HG03432 (cell line): Measurements from ENCODE around the gene IP6K2.
A peak's percentile ranks its signal among the peaks of the same experiment; 100 is the strongest.
"Not testable (repeated sequence)": the region's sequence is repeated elsewhere in the genome, so short reads cannot be mapped to it uniquely, and the experiment has no call there.

Experiments
- ATAC-seq: cut with Tn5 transposase; IDR thresholded peaks from one replicate; pipeline ENCODE4 v1.9.1; 2021; ENCODE audit warnings: mild to moderate bottlenecking, moderate library complexity; ENCODE audit not compliant: unreplicated experiment

IP6K2 gene, protein sequence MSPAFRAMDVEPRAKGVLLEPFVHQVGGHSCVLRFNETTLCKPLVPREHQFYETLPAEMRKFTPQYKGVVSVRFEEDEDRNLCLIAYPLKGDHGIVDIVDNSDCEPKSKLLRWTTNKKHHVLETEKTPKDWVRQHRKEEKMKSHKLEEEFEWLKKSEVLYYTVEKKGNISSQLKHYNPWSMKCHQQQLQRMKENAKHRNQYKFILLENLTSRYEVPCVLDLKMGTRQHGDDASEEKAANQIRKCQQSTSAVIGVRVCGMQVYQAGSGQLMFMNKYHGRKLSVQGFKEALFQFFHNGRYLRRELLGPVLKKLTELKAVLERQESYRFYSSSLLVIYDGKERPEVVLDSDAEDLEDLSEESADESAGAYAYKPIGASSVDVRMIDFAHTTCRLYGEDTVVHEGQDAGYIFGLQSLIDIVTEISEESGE

DNA sequence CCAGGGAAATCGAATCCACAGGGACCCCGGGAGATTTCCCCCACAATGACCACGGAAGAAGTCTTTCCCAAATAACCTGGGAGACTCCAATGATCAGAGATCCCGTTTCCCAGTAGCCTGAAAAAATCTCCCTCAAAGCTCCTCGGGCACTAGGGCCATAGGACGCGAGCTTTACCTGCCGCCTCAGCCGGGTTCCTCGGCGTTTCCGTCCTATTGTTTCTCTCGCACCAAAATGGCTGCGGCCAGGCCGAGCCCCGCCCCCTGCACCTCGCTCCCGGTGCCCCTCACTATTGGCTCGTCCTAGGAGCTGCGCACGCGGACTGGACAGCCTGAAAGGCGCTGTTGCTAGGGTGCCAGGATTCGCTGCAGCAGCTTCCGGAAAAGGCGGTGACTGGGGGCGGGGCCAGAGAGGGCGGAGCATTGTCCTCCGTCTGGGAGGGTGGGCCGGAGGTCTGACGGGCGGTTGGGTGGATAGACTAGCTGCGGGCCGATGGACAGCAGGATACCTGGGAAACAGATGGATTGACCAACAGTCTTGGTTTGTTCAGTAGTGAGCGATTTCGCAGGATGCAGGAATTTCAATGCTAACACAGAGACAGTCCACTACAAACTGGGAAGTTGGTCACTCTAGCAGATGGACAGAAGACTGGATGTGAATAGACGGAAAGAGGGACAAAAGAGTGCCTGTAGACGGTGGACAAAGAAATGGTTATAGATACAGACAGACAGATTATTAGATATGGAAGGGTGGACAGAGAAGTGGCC lies at the start of gene IP6K2:
Gene IP6K2, minus strand, starts transcription at position 240 of the 765 bp plus-strand sequence. CDS start 21,930 bp downstream, outside the sequence.
- peak; percentile 96 for ATAC-seq

DNA sequence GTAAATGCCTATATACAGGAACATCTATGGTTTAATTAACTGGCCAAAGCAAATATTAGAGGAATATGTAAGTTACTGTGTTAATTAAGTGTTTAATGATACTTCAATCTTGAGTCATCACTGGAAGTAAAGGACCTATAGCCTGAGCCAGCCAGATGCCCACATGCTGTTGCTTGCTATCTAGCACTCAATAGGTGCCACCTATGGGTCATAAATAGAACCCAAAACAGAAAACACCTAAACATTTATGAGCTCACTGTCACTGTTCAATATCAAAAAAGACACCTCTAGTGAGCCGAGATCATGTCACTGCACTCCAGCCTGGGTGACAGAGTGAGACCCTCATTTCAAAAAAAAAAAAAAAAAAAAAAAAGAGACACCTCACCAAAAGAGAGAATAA lies 48.4 kb upstream of the IP6K2 start:
- no peak for ATAC-seq

DNA sequence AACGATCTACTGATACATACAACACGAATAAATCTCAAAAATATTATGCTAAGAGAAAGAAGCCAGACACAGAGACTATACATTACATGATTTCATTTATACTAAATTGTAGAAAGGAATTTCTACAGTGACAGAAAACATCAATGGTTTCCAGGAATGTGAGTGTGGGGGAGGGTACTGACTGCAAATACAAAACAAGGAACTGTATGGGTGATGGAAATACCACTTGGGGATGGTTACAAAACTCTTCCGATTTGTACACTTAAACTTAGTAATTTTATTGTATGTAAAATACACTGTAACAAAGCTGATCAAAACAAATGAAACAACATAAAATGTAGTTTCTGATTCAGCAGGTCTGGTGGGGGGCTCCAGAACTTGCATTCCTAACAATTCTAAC lies 45.8 kb upstream of the IP6K2 start:
- ATAC-seq, result no peak

DNA sequence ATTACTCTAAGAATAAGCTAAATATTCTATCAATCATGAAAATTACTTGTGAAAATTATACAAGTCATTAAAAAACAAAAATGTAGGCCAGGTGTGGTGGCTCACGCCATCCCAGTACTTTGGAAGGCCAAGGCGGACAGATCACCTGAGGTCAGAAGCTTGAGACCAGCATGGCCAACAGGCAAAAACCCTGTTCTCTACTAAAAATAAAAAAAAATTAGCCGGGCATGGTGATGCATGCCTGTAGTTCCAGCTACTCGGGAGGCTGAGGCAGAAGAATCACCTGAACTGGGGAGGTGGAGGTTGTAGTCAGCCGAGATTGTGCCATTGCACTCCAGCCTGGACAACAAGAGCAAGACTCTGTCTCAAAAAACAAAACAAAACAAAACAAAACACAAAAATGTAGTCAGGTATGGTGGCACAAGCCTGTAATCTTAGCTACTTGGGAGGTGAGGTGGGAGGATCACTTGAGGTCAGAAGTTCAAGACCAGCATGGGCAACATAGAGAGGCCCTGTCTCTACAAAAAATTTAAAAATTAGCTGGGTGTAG lies 43.0 kb upstream of the IP6K2 start:
- not testable (repeated sequence) for ATAC-seq

DNA sequence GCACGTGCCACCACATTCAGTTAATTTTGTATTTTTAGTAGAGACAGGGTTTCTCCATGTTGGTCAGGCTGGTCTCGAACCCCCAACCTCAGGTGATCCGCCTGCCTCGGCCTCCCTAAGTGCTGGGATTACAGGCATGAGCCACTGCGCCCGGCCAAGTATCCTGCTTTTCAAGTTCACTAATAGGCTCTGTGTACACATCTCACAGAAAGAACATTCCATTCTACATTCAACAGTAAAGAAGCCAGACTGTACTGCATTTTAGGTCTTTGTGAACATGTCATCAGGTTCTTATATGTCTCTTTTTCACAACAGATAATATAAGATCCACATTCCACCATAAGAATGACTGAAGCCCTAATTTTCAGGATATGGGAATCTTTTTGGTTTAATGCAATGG lies 42.5 kb upstream of the IP6K2 start:
- not testable (repeated sequence) for ATAC-seq

DNA sequence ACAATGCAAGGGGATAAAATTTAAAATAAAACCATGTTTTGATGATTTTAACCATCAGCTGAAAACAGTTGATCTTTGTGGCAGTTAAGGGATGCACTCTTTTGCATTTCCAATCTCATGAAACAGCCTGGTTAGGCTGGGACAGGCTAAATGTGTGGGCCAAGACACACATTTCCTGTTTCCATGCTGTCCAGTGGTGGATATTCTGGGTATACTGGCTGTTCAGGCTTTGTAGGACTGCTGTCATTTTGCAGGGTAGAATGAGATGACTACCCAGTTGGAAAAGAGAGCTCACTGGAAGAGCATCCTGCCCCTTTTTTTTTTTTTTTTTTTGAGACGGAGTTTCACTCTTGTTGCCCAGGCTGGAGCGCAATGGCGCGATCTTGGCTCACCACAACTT lies 42.0 kb upstream of the IP6K2 start:
- ATAC-seq, result no peak

DNA sequence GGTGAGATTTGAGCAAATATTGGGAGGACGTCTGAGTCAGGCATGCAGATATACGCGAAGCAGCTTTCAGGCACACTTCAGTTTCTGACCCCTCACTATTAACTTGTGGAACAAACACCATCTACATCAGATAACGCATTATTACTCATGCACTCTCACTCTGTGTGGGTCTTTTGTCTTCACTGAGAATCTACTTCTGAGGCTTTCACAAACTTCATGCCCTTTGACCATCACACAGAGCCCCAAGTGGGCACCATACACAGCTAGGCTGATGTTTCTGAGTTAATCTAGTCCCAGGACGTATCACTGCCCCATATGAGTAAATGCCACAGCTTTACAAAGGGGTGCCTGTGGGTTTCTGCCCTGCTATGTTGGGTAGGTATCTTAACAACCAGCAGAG lies 39.6 kb upstream of the IP6K2 start:
- no peak for ATAC-seq

DNA sequence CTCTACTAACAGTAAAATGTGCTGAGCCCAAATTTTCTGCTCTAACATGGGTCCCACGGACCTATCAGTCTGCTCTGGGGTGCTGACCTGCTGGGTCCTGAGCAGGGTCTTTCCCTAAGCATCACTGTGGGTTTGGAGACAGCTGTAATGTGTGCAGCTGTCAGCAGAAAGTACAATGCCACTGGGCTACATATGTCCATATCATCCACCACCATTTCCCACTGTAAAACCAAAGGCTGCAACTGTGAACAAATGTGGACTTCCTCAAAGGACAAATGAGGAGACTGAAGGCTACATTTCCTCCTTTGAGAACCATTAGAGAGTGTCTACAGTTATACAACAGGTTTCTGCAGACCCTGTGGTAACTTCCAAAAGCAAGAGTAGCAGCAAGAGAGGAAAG lies 33.8 kb upstream of the IP6K2 start:
- no peak for ATAC-seq

DNA sequence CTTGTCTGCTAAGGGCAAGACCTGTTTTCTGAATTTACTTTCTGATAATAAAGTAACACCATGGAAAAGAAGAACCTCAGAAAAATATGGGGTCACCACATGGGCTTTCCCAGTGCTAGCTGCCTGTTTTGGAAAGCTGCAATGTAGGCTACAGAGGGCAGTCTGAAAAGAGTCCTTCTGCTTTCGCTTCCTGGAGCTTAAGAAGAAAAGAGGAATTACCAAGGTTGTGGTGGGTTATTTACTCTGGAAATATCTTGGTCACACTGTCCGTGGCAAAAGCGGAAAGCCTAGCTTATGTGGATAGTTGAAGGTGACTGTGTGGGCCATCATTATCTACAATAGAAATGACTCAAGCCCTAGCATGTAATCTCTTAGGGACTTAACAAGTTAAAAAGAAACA lies 31.7 kb upstream of the IP6K2 start:
- no peak for ATAC-seq

DNA sequence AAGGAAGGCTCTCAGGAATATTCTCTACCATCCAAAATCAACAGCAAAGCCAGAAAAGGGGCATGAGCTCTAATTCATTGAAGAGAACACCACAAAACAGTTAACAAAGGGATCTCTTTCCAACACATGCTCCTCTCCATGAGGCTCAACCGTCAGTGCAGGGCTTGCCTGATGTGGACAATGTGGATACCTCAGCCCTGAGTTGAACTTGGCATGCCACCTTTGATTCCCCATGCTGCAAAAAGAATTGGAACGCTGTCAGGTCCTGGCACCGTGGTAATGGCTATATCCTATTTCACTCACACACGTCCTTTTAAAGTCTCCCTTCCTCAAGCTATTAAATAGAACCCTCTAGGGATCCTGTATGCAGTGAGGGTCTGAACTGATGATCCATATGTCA lies 30.7 kb upstream of the IP6K2 start:
- ATAC-seq, result no peak

DNA sequence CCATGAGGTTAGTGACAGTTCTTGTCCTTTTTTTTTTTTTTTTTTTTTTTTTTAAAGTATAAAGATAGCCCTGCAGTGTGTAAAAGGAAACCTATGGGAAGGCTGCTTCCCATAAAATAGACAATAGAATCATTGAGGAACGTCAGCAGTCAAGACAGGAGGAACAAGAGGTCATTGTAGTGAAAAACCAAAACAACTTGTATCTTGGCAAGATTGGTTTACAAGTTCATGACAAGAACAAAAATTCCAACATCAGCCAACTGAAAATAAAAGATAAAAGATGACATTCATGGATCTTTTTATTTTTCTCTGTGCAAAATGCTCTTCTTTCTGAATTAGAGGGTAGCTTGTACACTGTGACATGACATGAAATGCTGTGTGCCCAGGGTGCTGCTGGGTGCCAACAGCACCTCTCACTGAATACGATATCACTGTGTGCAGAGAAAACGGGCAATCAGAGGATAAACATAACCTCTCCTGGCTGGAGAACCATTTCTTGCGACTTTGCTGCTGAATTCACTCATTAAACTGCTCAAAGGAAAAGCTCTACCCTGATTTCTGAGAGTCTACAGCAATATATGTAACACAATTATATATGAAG lies 30.1 kb upstream of the IP6K2 start:
- no peak for ATAC-seq

DNA sequence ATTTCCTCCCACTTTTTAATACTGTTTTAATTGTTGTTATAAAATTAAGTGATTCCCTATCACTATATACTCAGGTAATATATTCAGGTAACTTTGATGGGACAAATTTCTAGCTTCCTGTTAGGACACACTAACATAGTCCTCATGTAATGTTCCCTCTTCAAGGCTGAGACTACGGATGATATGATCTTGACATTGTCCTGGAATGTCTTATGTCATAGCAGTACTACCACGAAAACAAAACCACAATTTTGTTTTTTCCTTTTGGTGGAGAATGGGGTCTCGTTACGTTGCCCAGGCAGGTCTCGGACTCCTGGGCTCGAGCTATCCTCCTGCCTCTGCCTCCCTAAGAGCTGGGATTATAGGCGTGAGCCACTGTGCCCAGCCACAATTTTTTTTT lies 26.8 kb upstream of the IP6K2 start:
- no peak for ATAC-seq

DNA sequence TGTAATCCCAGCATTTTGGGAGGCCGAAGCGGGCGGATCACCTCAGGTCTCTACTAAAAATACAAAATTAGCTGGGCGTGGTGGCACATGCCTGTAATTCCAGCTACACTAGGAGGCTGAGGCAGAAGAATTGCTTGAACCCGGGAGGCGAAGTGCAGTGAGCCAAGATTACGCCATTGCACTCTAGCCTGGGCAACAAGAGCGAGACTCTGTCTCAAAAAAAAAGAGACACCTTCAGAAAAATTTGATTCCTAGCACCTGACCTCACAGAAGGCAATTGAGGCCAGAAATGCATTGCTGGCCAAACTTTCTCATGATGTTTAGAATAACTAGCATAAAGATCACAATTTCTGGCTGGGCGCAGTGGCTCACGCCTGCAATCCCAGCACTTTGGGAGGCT lies 24.2 kb upstream of the IP6K2 start:
- ATAC-seq, result not testable (repeated sequence)

DNA sequence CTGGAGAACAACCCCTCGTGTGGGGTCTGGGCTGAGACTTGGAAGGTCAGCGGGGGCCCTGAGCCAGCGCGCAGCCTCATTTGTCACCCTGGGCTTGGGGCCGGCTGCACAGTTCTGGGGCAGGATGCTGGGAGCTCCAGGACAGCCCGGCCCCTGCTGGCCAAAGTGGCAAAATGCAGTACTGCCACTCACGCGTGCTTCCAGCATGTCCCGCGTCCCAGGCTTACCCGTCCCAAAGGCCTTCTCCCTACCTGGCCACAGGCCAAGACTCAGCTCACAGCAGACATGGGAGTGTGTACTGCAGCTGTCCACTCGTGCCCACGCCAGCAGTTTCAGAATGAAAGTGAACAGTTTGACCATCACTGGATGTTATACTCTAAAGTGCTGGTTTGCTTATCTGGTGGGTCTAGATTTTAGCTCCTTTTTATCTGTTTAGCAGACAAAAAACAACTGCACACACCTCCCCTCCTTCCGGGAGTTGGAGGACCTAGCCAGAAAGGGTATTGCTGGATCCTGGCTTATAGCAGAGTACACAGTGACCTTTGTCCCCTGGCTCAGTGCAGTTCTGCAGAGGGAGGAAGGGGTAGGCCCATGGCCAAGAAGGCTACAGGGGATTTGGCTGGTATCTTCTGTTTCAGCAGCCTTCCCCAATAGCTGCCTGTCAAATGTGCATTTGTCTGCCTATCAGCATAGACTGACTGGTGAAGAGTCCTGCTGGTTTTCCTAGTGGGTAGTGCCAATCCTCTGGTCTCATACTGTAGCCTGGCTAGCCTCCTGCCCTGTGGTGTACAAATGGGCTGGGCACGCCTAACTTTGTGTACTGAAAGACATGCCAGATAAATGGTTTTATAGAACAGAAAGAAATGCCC lies 23.2 kb upstream of the IP6K2 start:
- ATAC-seq, result no peak

DNA sequence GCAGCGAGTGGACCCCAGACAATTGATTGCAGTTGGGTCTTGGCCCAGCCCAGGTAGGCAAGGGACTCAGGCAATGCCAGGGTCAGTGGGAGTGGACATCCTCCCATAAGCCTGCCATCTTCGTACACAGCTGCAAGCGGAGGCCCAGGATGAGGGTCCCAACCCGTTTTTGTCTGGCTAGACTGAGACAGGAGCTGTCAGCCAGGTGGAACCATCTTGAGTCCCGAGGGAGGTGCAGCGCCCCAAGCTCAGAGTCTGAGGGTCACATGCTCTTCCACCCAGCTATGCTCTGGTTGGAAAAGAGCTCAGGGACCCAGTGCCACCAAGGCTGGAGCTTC lies 22.6 kb upstream of the IP6K2 start:
- ATAC-seq, result no peak

DNA sequence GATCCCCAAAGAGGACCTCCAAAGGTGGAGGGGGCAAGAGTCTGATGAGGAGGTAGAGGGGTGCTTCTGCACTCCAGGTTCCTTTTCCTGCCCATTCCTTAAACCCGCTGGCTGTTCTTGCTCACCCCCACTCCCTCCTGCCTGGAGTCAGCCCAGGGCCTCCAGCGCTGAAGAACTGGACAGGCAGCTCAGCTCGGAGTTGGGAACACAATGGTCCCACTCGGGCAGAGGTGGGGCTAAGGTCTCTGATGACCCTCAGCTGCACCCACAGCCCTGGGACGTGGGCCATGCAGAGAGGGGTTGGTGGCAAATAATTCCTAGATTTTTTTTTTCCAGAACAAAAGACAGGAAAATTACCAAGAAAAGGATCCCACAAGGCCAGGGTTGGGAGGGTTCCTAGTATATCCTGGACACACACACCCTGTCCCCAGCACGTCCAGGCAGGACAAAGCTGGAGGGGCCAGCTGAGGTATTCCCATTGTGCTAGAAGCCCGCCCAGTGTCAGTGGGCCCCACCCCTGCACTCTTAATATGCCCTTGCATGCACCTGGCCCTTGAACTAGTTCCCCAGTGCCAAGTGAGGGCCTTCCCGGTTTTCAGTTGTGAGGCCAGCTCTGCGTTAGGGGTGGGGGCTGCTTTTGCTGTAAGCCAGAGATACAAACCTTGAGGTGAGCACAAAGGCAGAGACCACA lies 22.1 kb upstream of the IP6K2 start:
- ATAC-seq, result no peak

DNA sequence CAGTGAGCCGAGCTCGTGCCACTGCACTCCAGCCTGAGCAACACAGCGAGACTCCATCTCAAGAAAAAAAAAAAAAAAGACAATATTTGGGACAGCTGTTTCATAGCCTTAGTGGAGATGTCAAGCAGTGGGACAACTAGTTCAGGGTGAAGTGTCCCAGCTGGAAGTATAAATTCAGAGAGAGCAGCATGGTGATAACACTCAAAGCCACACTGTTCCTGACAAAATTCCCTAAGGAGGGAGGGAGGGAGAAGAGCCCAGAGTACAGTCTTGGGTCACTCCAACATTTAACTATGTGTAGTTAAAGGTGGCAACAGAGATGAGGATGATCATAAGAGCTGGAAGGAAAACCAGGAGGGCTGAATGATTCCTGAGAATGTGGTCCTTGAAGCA lies 21.1 kb upstream of the IP6K2 start:
- ATAC-seq, result no peak

DNA sequence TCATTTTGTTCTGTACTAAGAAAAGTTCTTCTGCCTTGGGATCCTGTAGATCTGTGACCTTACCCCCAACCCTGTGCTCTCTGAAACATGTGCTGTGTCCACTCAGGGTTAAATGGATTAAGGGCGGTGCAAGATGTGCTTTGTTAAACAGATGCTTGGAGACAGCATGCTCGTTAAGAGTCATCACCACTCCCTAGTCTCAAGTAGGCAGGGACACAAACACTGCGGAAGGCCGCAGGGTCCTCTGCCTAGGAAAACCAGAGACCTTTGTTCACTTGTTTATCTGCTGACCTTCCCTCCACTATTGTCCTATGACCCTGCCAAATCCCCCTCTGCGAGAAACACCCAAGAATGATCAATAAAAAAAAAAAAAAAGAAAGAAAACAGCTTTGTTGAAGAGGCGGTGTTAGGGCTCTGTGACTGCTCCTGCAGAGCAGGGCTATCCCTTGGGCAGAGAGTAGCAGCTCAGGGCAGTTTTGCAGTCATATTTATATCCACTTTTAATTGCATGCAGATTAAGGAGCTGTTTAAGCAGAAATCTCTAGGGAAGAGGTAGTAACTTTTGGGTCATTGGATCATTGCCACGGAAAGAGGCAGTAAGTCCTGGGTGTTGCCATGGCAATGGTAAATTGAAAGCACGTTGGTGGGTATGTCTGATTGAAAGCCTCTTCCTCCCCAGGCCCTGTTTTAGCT lies 18.2 kb upstream of the IP6K2 start:
- ATAC-seq, result not testable (repeated sequence)

DNA sequence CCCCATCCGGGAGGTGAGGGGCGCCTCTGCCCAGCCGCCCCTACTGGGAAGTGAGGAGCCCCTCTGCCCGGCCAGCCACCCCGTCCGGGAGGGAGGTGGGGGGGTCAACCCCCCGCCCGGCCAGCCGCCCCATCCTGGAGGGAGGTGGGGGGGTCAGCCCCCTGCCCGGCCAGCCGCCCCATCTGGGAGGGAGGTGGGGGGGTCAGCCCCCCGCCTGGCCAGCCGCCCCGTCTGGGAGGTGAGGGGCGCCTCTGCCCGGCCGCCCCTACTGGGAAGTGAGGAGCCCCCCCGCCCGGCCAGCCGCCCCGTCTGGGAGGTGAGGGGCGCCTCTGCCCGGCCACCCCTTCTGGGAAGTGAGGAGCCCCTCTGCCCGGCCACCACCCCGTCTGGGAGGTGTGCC lies 17.5 kb upstream of the IP6K2 start:
- not testable (repeated sequence) for ATAC-seq
